ENCODE measurements around the gene ZNF532. TPM values are rescaled to one million over a fixed set of nuclear protein-coding genes. Genes with fewer than 3 reads are reported as not detected.
"Not testable (repeated sequence)": the region's sequence is repeated elsewhere in the genome, so short reads cannot be mapped to it uniquely, and the experiment has no call there.

Gene ZNF532
- total and polyA plus RNA-seq, 5 donors from 2014 or later = 0.64 to 15.8 (median 1.6) TPM

DNA sequence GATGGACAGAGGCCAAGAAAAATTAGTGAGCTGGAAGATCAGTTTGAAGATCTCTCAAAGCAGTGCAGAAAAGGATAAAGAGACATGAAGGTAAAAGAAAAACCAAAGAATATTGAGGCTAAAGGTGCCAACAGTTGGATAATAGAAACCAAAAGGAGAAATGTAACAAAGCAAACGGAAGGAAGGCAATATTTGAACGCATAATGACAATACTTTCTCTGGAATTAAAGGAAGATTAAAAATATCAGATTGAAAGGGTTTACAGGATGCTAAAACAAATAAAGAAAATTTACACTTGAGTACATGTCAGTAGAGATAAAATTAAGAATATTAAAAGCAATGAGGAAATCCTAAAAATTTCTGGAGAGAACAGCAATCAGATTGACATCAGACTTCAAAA lies 149.1 kb downstream of the ZNF532 start:
- Histone ChIP-seq H3K36me3 (ENCODE audit: control insufficient read depth, insufficient read depth, low read length) (no peaks in the 10 kb centered on the region), H3K4me1 (ENCODE audit: control insufficient read depth, insufficient read depth, low read length, poor library complexity, severe bottlenecking) (no peaks in the 10 kb centered on the region), H3K4me3 (ENCODE audit: low read depth, low read length) (no peak overlapping the region), H3K27ac (ENCODE audit: insufficient read depth, low read length, poor library complexity, severe bottlenecking) (no peak overlapping the region), H3K9me3 (ENCODE audit: control insufficient read depth in 2 of 2, low read length in 2 of 2) (no peaks in the 10 kb centered on the region), H3K27me3 (ENCODE audit: control insufficient read depth, insufficient read depth, low read length) (peaks cover 10% of the 10 kb centered on the region)
- no peak overlapping the region for H3K4me3 Mint-ChIP-seq
- H3K36me3 Mint-ChIP-seq = no peaks in the 10 kb centered on the region
- H3K27ac Mint-ChIP-seq = no peak overlapping the region
- ATAC-seq (ENCODE audit: low read depth in 2 of 2) (no peak), DNase-seq (no peak)
- H3K9me3 Mint-ChIP-seq = peaks cover 0 to 11% (median 3%) of the 10 kb centered on the region in 7 donors
- H3K4me1 Mint-ChIP-seq = no peaks in the 10 kb centered on the region
- H3K27me3 Mint-ChIP-seq = peaks cover 19% of the 10 kb centered on the region

DNA sequence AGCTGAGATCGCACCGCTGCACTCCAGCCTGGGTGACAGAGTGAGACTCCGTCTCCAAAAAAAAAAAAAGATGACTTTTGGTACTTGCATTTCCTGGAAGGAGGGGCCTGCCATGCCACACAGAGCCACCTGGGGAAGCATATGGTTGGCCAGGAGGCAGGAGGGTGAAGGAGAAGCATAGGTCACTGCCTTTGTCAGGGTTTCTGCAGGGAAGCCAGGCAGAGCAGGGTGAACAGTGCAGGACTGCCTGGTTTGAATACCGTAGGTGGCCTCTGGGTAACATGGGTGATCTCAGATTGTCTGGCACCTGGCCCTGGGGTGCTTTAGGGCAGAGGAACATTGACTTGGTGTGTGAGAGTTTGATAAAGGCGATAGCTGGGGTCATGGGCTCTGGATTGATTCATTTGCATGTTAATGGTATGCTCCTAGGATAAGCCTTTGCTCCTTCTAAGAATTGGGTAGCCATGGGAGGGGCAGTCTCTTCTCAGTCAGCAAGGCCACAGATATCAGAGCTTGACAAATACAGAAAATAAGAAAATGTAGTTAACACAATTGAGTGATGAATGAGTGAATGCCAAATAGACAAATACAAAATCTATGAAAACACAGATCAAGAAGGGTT lies 151.0 kb downstream of the ZNF532 start:
- Histone ChIP-seq H3K27ac (ENCODE audit: insufficient read depth, low read length, poor library complexity, severe bottlenecking) (no peak overlapping the region), H3K4me3 (ENCODE audit: low read depth, low read length) (no peak overlapping the region), H3K4me1 (ENCODE audit: control insufficient read depth, insufficient read depth, low read length, poor library complexity, severe bottlenecking) (no peaks in the 10 kb centered on the region), H3K9me3 (ENCODE audit: control insufficient read depth in 2 of 2, low read length in 2 of 2) (no peaks in the 10 kb centered on the region), H3K36me3 (ENCODE audit: control insufficient read depth, insufficient read depth, low read length) (no peaks in the 10 kb centered on the region), H3K27me3 (ENCODE audit: control insufficient read depth, insufficient read depth, low read length) (peaks cover 10% of the 10 kb centered on the region)
- Mint-ChIP-seq H3K9me3 (peaks cover 0 to 11% (median 4%) of the 10 kb centered on the region in 7 donors), H3K4me1 (no peaks in the 10 kb centered on the region), H3K27me3 (peaks cover 24% of the 10 kb centered on the region), H3K4me3 (no peak overlapping the region), H3K27ac (no peak overlapping the region), H3K36me3 (no peaks in the 10 kb centered on the region)
- DNase-seq (no peak), ATAC-seq (ENCODE audit: low read depth in 2 of 2) (no peak)

DNA sequence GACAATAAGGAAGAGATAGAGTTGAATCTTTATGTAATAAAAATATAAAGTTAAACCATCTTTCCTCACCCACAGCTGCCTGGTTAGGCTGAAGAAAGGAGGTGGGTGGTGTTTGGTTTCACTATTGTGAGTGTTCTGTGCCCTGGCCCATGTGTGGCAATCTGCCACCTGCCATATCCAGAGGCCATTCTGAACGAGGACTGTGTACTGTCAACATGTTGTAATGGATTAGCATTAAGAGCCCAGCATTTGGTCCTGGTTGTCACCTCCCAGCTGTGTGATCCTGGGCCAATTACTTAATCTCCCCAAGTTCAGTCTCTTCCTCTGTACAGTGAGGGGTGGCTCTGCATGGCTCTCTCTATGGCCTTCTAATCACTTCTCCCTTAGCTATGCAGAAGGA lies 156.8 kb downstream of the ZNF532 start:
- no peaks in the 10 kb centered on the region for H3K9me3 ChIP-seq (ENCODE audit: control insufficient read depth in 2 of 2, low read length in 2 of 2)
- no peak for DNase-seq
- H3K4me3 ChIP-seq (ENCODE audit: low read depth, low read length) = no peak overlapping the region
- Mint-ChIP-seq H3K27ac (peak overlapping the region in 1 of 3 donors; percentile 20), H3K4me1 (no peaks in the 10 kb centered on the region), H3K27me3 (peaks cover 29% of the 10 kb centered on the region), H3K36me3 (no peaks in the 10 kb centered on the region), H3K4me3 (no peak overlapping the region), H3K9me3 (peaks cover 0 to 9% (median 3%) of the 10 kb centered on the region in 7 donors)
- ATAC-seq (ENCODE audit: low read depth in 2 of 2) = no peak
- no peaks in the 10 kb centered on the region for H3K36me3 ChIP-seq (ENCODE audit: control insufficient read depth, insufficient read depth, low read length)
- no peaks in the 10 kb centered on the region for H3K27me3 ChIP-seq (ENCODE audit: control insufficient read depth, insufficient read depth, low read length)
- H3K27ac ChIP-seq (ENCODE audit: insufficient read depth, low read length, poor library complexity, severe bottlenecking) = no peak overlapping the region
- no peaks in the 10 kb centered on the region for H3K4me1 ChIP-seq (ENCODE audit: control insufficient read depth, insufficient read depth, low read length, poor library complexity, severe bottlenecking)

DNA sequence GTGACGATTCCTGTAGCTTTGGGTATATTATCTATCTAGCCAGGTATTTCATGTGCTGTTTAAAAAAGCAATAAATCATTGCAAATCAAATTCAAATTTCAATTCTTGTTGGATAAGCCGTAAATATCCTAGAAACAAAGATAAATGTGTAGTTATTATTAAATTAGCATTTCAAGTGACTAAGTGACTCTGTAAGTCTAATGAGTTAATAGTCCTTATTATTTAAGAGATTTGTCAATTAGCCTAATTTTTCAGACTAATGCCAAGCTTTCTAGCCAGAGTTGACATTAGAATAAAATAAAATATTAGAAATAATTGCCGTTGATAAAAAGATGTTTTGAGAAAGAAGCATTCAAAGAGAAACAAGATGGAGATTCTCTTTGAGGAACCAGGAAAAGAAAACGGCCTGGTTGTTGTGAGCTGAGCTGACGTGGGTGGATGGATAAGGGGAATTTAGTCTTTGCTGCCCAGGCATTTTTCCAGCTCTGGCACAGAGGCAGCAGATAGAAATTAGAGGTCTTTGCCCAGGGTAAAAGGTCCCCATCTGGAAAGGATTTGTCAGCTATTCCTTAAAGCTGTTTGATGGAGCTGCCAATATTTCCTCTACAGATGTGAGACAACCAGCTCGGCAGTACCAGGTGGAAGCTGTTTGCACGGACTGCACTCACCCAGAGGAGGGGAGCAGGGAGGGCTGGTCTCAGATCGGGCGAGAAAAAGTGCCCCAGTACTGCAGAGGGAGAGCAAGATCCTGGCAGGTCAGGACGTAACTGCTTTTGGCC lies 157.7 kb downstream of the ZNF532 start:
- H3K4me1 Mint-ChIP-seq = no peaks in the 10 kb centered on the region
- H3K9me3 Mint-ChIP-seq = peaks cover 0 to 8% (median 3%) of the 10 kb centered on the region in 7 donors
- H3K27me3 Mint-ChIP-seq = peaks cover 28% of the 10 kb centered on the region
- DNase-seq (no peak), ATAC-seq (ENCODE audit: low read depth in 2 of 2) (no peak)
- no peaks in the 10 kb centered on the region for H3K9me3 ChIP-seq (ENCODE audit: control insufficient read depth in 2 of 2, low read length in 2 of 2)
- no peak overlapping the region for H3K27ac Mint-ChIP-seq
- H3K36me3 Mint-ChIP-seq = no peaks in the 10 kb centered on the region
- H3K27ac ChIP-seq (ENCODE audit: insufficient read depth, low read length, poor library complexity, severe bottlenecking) = no peak overlapping the region
- H3K27me3 ChIP-seq (ENCODE audit: control insufficient read depth, insufficient read depth, low read length) = no peaks in the 10 kb centered on the region
- H3K36me3 ChIP-seq (ENCODE audit: control insufficient read depth, insufficient read depth, low read length) = no peaks in the 10 kb centered on the region
- H3K4me1 ChIP-seq (ENCODE audit: control insufficient read depth, insufficient read depth, low read length, poor library complexity, severe bottlenecking) = no peaks in the 10 kb centered on the region
- H3K4me3 Mint-ChIP-seq = no peak overlapping the region
- no peak overlapping the region for H3K4me3 ChIP-seq (ENCODE audit: low read depth, low read length)

DNA sequence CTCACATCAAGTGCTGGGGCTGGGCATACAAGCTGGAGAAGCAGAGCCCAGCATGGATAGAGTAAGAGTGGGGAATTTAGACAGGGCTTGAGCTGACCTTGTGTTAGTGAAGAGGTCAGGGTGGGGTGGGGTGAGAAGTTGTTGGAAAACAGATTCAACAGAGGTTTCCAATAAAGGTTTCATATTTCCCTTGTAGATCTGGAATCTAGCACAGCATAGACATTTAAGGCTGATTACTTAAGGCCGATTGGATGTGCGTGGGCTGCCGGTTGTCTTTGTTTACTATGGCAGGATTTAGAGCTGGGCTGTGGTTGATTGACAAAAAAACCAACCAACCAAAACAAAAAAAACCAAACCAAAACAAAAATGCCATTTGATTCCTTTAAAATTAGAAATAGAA lies 160.2 kb downstream of the ZNF532 start:
- no peaks in the 10 kb centered on the region for H3K4me1 ChIP-seq (ENCODE audit: control insufficient read depth, insufficient read depth, low read length, poor library complexity, severe bottlenecking)

DNA sequence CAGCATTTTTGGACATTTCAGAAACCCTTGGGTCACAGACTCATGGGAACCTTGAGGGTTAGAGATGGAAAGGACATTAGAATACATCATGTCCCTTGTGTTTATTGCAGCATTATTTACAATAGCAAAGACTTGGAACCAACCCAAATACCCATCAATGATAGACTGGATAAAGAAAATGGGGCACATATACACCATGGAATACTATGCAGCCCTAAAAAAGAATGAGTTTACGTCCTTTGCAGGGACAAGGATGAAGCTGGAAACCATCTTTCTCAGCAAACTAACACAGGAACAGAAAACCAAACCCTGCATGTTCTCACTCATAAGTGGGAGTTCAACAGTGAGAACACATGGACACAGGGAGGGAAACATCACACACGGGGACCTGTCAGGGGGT lies 160.9 kb downstream of the ZNF532 start:
- H3K4me3 ChIP-seq (ENCODE audit: low read depth, low read length); H3K9me3 ChIP-seq (ENCODE audit: control insufficient read depth in 2 of 2, low read length in 2 of 2); H3K36me3 Mint-ChIP-seq; H3K4me1 Mint-ChIP-seq; H3K27me3 ChIP-seq (ENCODE audit: control insufficient read depth, insufficient read depth, low read length); DNase-seq; H3K4me3 Mint-ChIP-seq; H3K9me3 Mint-ChIP-seq; ATAC-seq (ENCODE audit: low read depth in 2 of 2); H3K27ac Mint-ChIP-seq; H3K36me3 ChIP-seq (ENCODE audit: control insufficient read depth, insufficient read depth, low read length); H3K27ac ChIP-seq (ENCODE audit: insufficient read depth, low read length, poor library complexity, severe bottlenecking); H3K4me1 ChIP-seq (ENCODE audit: control insufficient read depth, insufficient read depth, low read length, poor library complexity, severe bottlenecking): not testable (repeated sequence)
- H3K27me3 Mint-ChIP-seq = peaks cover 14% of the 10 kb centered on the region

More for the DNA sequence above, 160.2 kb downstream of the ZNF532 start:
- Mint-ChIP-seq H3K36me3 (no peaks in the 10 kb centered on the region), H3K27ac (peak overlapping the region in 1 of 3 donors; percentile 32), H3K27me3 (peaks cover 18% of the 10 kb centered on the region), H3K9me3 (peaks cover 0 to 2% (median 0%) of the 10 kb centered on the region in 7 donors), H3K4me3 (no peak overlapping the region), H3K4me1 (no peaks in the 10 kb centered on the region)
- H3K27ac ChIP-seq (ENCODE audit: insufficient read depth, low read length, poor library complexity, severe bottlenecking) = no peak overlapping the region
- ATAC-seq (ENCODE audit: low read depth in 2 of 2) (no peak), DNase-seq (no peak)
- no peaks in the 10 kb centered on the region for H3K9me3 ChIP-seq (ENCODE audit: control insufficient read depth in 2 of 2, low read length in 2 of 2)
- H3K4me3 ChIP-seq (ENCODE audit: low read depth, low read length) = no peak overlapping the region
- no peaks in the 10 kb centered on the region for H3K36me3 ChIP-seq (ENCODE audit: control insufficient read depth, insufficient read depth, low read length)
- H3K27me3 ChIP-seq (ENCODE audit: control insufficient read depth, insufficient read depth, low read length) = no peaks in the 10 kb centered on the region

DNA sequence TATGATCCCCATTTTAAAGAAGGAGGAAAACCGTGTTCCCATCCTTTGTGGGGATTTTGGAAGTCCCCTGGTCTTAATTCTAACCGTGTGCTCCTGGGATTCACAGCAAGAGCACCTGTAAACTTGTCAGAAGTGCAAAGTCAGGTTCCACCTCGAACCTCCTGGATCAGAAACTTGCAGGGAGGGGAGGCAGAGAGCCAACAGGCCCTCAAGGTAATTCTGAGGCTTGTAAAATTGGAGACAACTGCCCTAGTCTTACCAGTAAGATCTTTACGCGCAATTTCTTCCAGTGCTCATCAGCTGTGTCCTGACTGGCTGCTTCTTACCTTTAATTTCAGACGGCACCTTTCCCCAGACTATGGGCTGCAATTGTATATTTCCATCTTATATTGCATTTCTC lies 161.7 kb downstream of the ZNF532 start:
- Mint-ChIP-seq H3K27ac (no peak overlapping the region), H3K4me1 (no peaks in the 10 kb centered on the region), H3K9me3 (peaks cover 0 to 2% (median 0%) of the 10 kb centered on the region in 7 donors), H3K27me3 (peaks cover 9% of the 10 kb centered on the region), H3K36me3 (no peaks in the 10 kb centered on the region), H3K4me3 (no peak overlapping the region)
- Histone ChIP-seq H3K27ac (ENCODE audit: insufficient read depth, low read length, poor library complexity, severe bottlenecking) (no peak overlapping the region), H3K9me3 (ENCODE audit: control insufficient read depth in 2 of 2, low read length in 2 of 2) (no peaks in the 10 kb centered on the region), H3K36me3 (ENCODE audit: control insufficient read depth, insufficient read depth, low read length) (no peaks in the 10 kb centered on the region), H3K4me1 (ENCODE audit: control insufficient read depth, insufficient read depth, low read length, poor library complexity, severe bottlenecking) (no peaks in the 10 kb centered on the region), H3K4me3 (ENCODE audit: low read depth, low read length) (no peak overlapping the region), H3K27me3 (ENCODE audit: control insufficient read depth, insufficient read depth, low read length) (no peaks in the 10 kb centered on the region)
- ATAC-seq (ENCODE audit: low read depth in 2 of 2) = no peak
- no peak for DNase-seq

Measured in CD4-positive, CD25-positive, alpha-beta regulatory T cell (primary cell).